DOHH2 (cell line): ENCODE results near the gene MGLL.

Source experiments
- H3F3A ChIP-seq: fragments of 200-600 bp; sonication (generic), shearing (Covaris generic); 2 replicates; pipeline ENCODE4 v1.6.0; 2016; ENCODE audit warnings: antibody characterized with exemption, mild to moderate bottlenecking; ENCODE audit not compliant: control insufficient read depth, insufficient read depth
- H3K27ac ChIP-seq: fragments of 200-600 bp; sonication (generic); 2 replicates; pipeline ENCODE4 v1.5.1; 2014; ENCODE audit warnings: low read depth, mild to moderate bottlenecking, low read length, moderate library complexity
- H3K27me3 ChIP-seq: fragments of 200-600 bp; sonication (generic); 2 replicates; pipeline ENCODE4 v1.6.1; 2014; ENCODE audit warnings: mild to moderate bottlenecking, low read length, mixed read lengths; ENCODE audit not compliant: control insufficient read depth
- H3K36me3 ChIP-seq: fragments of 200-600 bp; sonication (generic); 2 replicates; pipeline ENCODE4 v1.6.1; 2014; ENCODE audit warnings: mild to moderate bottlenecking, low read length, moderate library complexity, mixed read lengths; ENCODE audit not compliant: control insufficient read depth
- H3K4me1 ChIP-seq: fragments of 200-600 bp; sonication (generic); 2 replicates; pipeline ENCODE4 v1.6.1; 2014; ENCODE audit warnings: mild to moderate bottlenecking, low read length, mixed read lengths; ENCODE audit not compliant: control insufficient read depth
- H3K4me2 ChIP-seq: fragments of 200-600 bp; sonication (generic); 2 replicates; pipeline ENCODE4 v1.6.0; 2014; ENCODE audit warnings: mild to moderate bottlenecking, low read length, moderate library complexity
- H3K4me3 ChIP-seq: fragments of 200-600 bp; sonication (generic); 2 replicates; pipeline ENCODE4 v1.5.1; 2014; ENCODE audit warnings: mild to moderate bottlenecking, low read length, mixed read lengths
- H3K79me2 ChIP-seq: fragments of 200-600 bp; sonication (generic); 2 replicates; pipeline ENCODE4 v1.6.1; 2014; ENCODE audit warnings: mild to moderate bottlenecking, low read length, mixed read lengths; ENCODE audit not compliant: control insufficient read depth
- H3K9me2 ChIP-seq: fragments of 200-600 bp; sonication (generic); replicated peaks from 2 replicates; pipeline ENCODE4 v1.6.1; 2014; ENCODE audit warnings: mild to moderate bottlenecking, low read length, mixed read lengths; ENCODE audit not compliant: control insufficient read depth
- H3K9me3 ChIP-seq: fragments of 200-600 bp; sonication (generic); 2 replicates; pipeline ENCODE4 v1.6.1; 2014; ENCODE audit warnings: antibody characterized with exemption, low read length, mixed read lengths; ENCODE audit not compliant: control insufficient read depth, insufficient read depth
- H4K20me1 ChIP-seq: fragments of 200-600 bp; sonication (generic); 2 replicates; pipeline ENCODE4 v1.6.0; 2014; ENCODE audit warnings: low read depth, mild to moderate bottlenecking, antibody characterized with exemption, low read length, moderate library complexity; ENCODE audit not compliant: control insufficient read depth, insufficient read depth
- EZH2phosphoT487 ChIP-seq: fragments of 200-600 bp; sonication (generic); IDR thresholded peaks from 2 replicates; pipeline ENCODE4 v1.6.1; 2017; ENCODE audit warnings: borderline replicate concordance, mild to moderate bottlenecking, antibody characterized with exemption, low read length, moderate library complexity, mixed read lengths
- TF ChIP-seq, protein P1 (sequence below): fragments of 200-600 bp; sonication (generic); IDR thresholded peaks from one replicate; pipeline ENCODE4 v1.5.1; 2014; ENCODE audit warnings: antibody characterized with exemption, mild to moderate bottlenecking, low read depth, low read length; ENCODE audit not compliant: poor library complexity, severe bottlenecking

The MGLL gene

DNA sequence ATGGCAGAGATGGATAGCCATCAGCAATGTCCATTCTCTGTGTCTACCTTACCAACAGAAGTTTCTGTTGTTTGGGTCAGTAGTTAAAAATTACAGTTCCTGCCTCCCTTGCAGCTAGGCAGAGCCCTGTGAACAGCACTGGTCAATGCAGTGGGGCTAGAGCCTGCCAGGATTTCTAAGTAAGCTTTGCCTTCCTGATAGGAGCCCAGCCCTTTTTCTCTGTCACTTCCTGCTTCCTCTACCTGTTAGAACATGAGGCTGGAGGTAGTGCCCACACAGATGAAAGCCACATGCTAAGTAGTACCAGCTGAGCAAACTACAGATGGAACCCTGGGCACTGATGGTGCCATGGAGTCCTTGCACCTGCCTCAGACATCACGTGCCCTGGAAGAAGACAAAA lies 45.0 kb downstream of the MGLL start:
- H3K9me2 ChIP-seq = no peaks in the 10 kb centered on the region
- no peaks in the 10 kb centered on the region for H3K79me2 ChIP-seq
- no peaks in the 10 kb centered on the region for H3K9me3 ChIP-seq
- H3K27ac ChIP-seq = no peak overlapping the region
- no peak overlapping the region for H3K4me2 ChIP-seq
- no peak overlapping the region for H3K4me3 ChIP-seq
- no peaks in the 10 kb centered on the region for H3K36me3 ChIP-seq
- no peaks in the 10 kb centered on the region for H4K20me1 ChIP-seq
- TF ChIP-seq EZH2phosphoT487 = no peak
- TF ChIP-seq, protein P1, sequence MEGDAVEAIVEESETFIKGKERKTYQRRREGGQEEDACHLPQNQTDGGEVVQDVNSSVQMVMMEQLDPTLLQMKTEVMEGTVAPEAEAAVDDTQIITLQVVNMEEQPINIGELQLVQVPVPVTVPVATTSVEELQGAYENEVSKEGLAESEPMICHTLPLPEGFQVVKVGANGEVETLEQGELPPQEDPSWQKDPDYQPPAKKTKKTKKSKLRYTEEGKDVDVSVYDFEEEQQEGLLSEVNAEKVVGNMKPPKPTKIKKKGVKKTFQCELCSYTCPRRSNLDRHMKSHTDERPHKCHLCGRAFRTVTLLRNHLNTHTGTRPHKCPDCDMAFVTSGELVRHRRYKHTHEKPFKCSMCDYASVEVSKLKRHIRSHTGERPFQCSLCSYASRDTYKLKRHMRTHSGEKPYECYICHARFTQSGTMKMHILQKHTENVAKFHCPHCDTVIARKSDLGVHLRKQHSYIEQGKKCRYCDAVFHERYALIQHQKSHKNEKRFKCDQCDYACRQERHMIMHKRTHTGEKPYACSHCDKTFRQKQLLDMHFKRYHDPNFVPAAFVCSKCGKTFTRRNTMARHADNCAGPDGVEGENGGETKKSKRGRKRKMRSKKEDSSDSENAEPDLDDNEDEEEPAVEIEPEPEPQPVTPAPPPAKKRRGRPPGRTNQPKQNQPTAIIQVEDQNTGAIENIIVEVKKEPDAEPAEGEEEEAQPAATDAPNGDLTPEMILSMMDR = no peak
- H3K4me1 ChIP-seq = peaks cover 3% of the 10 kb centered on the region
- peaks cover 6% of the 10 kb centered on the region; the same call in 1 of the 2 replicates for H3K27me3 ChIP-seq
- H3F3A ChIP-seq = no peaks in the 10 kb centered on the region

DNA sequence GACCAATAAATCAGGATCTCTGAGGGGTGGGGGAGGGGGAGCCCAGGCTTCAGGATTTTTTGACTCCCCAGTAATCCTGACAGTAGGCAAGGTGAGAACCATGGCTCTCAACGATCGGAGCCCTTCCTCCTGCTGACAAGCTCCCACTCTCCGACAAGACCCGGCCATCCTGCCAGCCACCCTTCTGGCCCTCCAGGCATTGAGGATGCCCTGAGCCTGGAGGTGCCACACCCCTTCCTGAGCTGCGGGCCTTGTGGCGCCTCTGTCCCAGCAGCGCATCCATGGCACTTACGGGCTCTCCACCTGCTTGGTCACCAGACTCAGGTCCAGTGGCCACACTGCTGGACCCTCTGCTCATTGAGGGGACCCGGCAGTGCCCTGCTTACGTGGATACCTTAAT lies 46.0 kb downstream of the MGLL start:
- Histone ChIP-seq H3K4me3 (no peak overlapping the region), H3K27ac (no peak overlapping the region), H3F3A (no peaks in the 10 kb centered on the region), H3K9me3 (no peaks in the 10 kb centered on the region), H3K27me3 (peaks cover 6% of the 10 kb centered on the region; the same call in 1 of the 2 replicates), H3K36me3 (no peaks in the 10 kb centered on the region), H3K79me2 (no peaks in the 10 kb centered on the region), H3K9me2 (no peaks in the 10 kb centered on the region), H3K4me1 (peaks cover 3% of the 10 kb centered on the region), H3K4me2 (no peak overlapping the region), H4K20me1 (no peaks in the 10 kb centered on the region)
- TF ChIP-seq EZH2phosphoT487 = no peak
- TF ChIP-seq, protein P1 = no peak

DNA sequence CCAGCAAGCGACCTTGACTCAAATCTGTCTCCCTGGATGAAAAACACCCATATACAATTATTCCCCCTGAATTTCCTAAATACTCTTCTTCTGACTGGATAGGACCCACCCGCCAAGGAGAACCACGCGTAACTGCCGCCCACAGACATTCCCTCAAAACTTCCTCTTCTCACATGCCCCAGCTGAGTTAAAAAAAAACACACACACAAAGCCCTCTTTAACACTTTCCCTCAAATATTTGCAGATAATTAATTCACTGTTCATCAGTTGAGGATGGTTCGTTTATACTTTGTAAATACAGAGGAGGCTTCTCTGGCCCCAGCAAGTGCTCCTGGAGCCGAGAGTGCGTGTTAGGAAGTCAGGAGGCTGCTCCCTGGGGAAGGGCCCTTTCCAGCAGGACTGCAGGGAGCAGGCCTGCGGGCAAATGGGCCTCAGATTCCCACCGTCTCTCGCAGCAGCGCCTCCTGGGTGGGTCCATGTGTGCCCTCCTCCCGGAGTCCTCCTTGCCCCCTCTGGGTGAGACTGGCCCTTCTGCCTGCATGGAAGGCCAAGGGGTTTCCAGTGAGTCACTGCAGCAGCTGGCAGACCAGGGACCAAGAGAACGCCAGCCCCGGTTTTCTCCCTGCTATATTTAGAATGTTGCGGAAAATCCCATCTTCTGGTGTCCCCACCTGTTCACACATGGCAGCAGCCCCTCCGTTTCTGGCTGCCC lies 46.8 kb downstream of the MGLL start:
- Histone ChIP-seq H3K4me1 (peaks cover 3% of the 10 kb centered on the region), H3K4me2 (no peak overlapping the region), H3K36me3 (no peaks in the 10 kb centered on the region), H3K9me3 (no peaks in the 10 kb centered on the region), H3F3A (no peaks in the 10 kb centered on the region), H3K9me2 (no peaks in the 10 kb centered on the region), H4K20me1 (no peaks in the 10 kb centered on the region), H3K27ac (no peak overlapping the region), H3K79me2 (no peaks in the 10 kb centered on the region), H3K4me3 (no peak overlapping the region), H3K27me3 (peaks cover 4% of the 10 kb centered on the region; the same call in 1 of the 2 replicates)
- TF ChIP-seq EZH2phosphoT487 = no peak
- TF ChIP-seq, protein P1 = no peak
